GM06990 (cell line): ENCODE data around the gene TTC23.

Experiments used
- DNase-seq: peaks from one replicate; pipeline ENCODE4 v3.0.0-alpha.2; 2011; ENCODE audit not compliant: insufficient read length; ENCODE audit errors: extremely low read depth
- H3K27me3 ChIP-seq: replicated peaks from 2 replicates; pipeline ENCODE4 v1.6.0; 2011; ENCODE audit warnings: low read length; ENCODE audit not compliant: control insufficient read depth, insufficient read depth
- H3K36me3 ChIP-seq: 2 replicates; pipeline ENCODE4 v1.5.1; 2011; ENCODE audit warnings: low read length; ENCODE audit not compliant: control insufficient read depth, insufficient read depth
- H3K4me3 ChIP-seq: replicated peaks from 2 replicates; pipeline ENCODE4 v1.5.1; 2011; ENCODE audit warnings: low read depth, mild to moderate bottlenecking, control low read depth, low read length
- CTCF ChIP-seq: IDR thresholded peaks from 2 replicates; pipeline ENCODE4 v1.5.1; 2011; ENCODE audit warnings: low read length, control low read depth, mild to moderate bottlenecking, inconsistent platforms; ENCODE audit not compliant: insufficient read depth, poor library complexity, severe bottlenecking

The TTC23 gene

GRCh38 chr15:99187936-99188335, 61.4 kb downstream of the TTC23 start:
- TF ChIP-seq CTCF, result no peak

DNA sequence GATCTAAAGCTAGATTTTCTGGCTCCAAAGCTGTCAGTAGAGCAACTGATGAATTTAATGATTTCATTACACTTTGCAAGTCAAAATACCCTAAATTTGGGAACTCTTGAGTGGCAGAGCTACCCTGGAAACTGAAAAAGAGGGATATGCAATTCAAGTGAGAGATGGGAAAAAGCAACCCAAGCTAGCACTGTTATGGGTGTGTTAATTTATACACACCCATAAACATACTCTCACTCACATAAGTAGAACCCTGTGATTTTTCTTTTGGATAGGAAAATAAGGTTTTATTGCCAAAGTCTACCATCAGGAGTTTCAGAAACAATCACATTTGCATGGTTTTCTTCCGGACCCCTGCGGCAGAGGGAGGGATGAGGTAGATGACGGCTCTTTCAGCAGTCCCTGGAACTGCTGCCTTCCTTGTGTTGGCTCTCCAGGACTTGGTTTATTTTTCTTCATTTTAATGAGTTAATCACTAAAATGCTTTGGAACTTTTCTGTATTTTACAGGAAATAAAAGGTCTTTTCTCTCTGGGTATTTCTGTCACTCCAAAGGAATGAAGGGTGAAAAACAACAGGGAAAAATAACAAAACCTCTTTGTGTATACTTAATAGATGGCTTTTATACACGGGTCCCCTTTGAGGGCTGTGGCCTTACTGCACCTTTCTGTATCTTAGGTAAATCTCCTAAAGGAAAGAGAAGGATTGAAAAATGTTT, 63.8 kb downstream of the TTC23 start:
- H3K36me3 ChIP-seq, result no peaks in the 10 kb centered on the region
- DNase-seq, result no peak
- no peak for TF ChIP-seq CTCF
- H3K4me3 ChIP-seq, result no peak overlapping the region
- no peaks in the 10 kb centered on the region for H3K27me3 ChIP-seq

More at GRCh38 chr15:99187936-99188335, 61.4 kb downstream of the TTC23 start:
- Histone ChIP-seq H3K4me3 (no peak overlapping the region), H3K27me3 (no peaks in the 10 kb centered on the region), H3K36me3 (no peaks in the 10 kb centered on the region)
- DNase-seq, result no peak

- no peak for DNase-seq
- H3K4me3 ChIP-seq, result no peak overlapping the region
- H3K27me3 ChIP-seq, result no peaks in the 10 kb centered on the region
- H3K36me3 ChIP-seq, result no peaks in the 10 kb centered on the region
- no peak for TF ChIP-seq CTCF
These were observed 66.6 kb downstream of the TTC23 start for GRCh38 chr15:99182791-99183190.

DNA sequence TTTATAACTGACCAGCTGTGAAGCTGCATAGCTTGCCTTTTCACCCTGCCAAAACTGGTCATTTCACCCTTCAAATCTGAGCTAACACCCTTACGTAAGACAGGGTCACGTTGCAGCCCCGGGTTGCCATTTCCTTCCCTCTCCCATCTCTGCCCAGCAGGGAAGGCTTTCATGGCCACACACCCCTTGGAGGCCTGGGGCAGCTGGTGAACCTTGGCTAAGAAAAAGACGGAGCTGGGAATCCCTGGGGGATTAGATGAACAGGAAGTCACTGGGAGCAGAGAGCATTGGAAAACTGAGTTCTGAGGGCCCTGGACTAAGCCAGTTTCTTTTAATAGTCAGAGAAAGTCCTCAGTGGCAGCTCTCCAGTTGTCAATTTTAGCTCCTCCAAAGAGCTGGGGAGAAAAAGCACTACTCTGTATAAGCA, 67.8 kb downstream of the TTC23 start:
- Histone ChIP-seq H3K27me3 (no peaks in the 10 kb centered on the region), H3K36me3 (no peaks in the 10 kb centered on the region), H3K4me3 (no peak overlapping the region)
- DNase-seq, result no peak
- no peak for TF ChIP-seq CTCF

DNA sequence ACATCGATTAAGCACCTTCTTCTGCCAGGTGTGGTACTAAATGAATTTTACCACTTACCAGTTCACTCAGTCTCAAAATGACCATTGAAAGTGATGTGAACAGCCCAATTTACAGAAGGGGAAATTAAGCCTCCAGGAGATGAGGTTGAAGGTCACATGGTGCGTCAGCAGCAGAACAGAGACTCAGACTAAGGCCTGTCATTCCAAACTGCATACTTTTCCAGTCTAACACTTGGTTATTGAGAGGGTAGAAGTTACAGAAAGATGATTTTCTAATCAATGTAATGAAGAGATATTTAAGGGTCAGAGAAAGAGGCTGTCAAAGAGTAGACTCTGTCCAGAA, 68.4 kb downstream of the TTC23 start:
- no peaks in the 10 kb centered on the region for H3K27me3 ChIP-seq
- no peak for TF ChIP-seq CTCF
- DNase-seq, result no peak

More for the DNA sequence above, 68.4 kb downstream of the TTC23 start:
- H3K4me3 ChIP-seq, result no peak overlapping the region
- no peaks in the 10 kb centered on the region for H3K36me3 ChIP-seq
